ENCODE data around the gene APOL2.
"Not testable (repeated sequence)": the region's sequence is repeated elsewhere in the genome, so short reads cannot be mapped to it uniquely, and the experiment has no call there.

The APOL2 gene

DNA sequence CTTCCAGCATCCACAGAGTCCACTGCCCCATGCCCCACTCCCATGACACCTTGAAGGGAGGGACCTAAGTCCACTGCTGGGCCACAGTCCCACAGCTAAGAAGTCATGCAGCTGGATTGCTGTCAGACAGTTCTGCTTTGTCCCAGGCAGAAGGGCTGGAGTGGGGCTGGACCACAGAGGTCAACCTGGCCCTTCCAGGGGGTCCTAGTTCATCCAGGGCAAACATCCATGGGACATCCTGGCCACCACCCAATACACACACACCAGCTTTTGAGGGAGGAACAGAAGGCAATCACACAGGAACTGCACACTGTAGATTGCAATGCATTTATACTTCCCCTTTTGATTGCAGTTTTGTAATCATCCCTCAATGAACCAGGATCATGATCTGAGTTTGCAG is 26.4 kb downstream of the APOL2 start:
- TF ChIP-seq, protein P1, sequence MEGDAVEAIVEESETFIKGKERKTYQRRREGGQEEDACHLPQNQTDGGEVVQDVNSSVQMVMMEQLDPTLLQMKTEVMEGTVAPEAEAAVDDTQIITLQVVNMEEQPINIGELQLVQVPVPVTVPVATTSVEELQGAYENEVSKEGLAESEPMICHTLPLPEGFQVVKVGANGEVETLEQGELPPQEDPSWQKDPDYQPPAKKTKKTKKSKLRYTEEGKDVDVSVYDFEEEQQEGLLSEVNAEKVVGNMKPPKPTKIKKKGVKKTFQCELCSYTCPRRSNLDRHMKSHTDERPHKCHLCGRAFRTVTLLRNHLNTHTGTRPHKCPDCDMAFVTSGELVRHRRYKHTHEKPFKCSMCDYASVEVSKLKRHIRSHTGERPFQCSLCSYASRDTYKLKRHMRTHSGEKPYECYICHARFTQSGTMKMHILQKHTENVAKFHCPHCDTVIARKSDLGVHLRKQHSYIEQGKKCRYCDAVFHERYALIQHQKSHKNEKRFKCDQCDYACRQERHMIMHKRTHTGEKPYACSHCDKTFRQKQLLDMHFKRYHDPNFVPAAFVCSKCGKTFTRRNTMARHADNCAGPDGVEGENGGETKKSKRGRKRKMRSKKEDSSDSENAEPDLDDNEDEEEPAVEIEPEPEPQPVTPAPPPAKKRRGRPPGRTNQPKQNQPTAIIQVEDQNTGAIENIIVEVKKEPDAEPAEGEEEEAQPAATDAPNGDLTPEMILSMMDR (IDR thresholded peaks at IDR 0.05; ENCODE audit: low read depth, low read length, missing control alignments) = no peak
- peaks cover 8% of the 10 kb centered on the region for H3K27me3 ChIP-seq (replicated peaks)
- no peaks in the 10 kb centered on the region for H3K36me3 ChIP-seq (replicated peaks)
- H3K4me3 ChIP-seq (ENCODE audit: low read depth, low read length) = no peak overlapping the region
- DNase-seq = no peak
- no peak overlapping the region for H3K27ac ChIP-seq
- in situ Hi-C loops (cut with HindIII; ENCODE audit: low pct_ligation_motif_present, low sequenced_read_pairs) = no loop called here

DNA sequence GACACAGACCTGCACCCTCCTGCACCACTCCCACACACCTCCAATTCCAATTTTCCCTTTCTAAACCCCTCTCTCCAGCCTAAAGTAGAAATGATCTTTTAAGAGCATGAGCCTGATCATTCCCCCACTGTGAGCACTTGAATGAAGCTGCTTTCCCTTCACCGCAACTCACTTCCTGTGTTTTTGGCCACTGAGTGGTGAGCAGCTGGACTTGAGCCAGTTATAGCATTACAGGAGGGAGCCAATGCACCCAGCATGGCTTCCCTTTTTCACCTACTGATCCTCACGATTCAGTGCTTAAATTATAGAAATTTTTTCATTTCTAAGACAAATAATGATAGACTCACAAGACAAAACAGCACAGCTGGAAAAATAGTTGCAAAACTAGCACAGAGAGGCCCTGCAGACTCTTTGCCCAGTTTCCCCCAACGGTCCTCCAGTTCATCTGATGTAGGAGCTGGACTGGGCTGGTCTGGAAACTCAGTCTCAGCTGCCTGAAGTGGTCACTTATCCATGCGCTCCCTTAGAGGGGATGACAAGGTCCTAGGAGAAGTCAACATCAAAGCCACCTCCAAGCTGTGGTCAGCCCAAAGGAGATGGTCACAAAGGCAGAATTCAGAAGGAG is 28.0 kb downstream of the APOL2 start:
- TF ChIP-seq, protein P1 (IDR thresholded peaks at IDR 0.05; ENCODE audit: low read depth, low read length, missing control alignments) = no peak
- in situ Hi-C loops (cut with HindIII; ENCODE audit: low pct_ligation_motif_present, low sequenced_read_pairs) = no loop called here
- Histone ChIP-seq H3K4me3 (ENCODE audit: low read depth, low read length) (no peak overlapping the region), H3K27me3 (replicated peaks) (peaks cover 6% of the 10 kb centered on the region), H3K36me3 (replicated peaks) (no peaks in the 10 kb centered on the region), H3K27ac (no peak overlapping the region)
- DNase-seq = peak; percentile 53

DNA sequence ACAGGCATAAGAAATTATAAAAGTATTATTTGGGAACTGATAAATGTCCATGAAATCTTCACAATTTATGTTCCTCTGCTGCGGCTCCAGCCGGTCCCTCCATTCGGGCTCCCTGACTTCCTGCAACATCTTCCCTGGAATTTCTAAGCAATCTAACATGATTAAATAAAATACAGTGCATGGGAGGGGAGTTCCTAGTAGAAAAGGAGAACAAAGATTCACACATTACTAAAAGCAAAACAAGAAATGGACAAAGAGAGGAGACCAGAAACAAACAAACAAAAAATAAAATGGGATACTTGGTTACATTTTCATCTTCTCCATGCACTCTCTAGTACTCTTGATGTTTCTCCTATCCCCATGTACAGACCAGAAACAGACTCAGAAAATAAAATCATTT is 29.1 kb downstream of the APOL2 start:
- no peak for DNase-seq
- TF ChIP-seq, protein P1 (IDR thresholded peaks at IDR 0.05; ENCODE audit: low read depth, low read length, missing control alignments) = no peak
- Histone ChIP-seq H3K4me3 (ENCODE audit: low read depth, low read length) (no peak overlapping the region), H3K27me3 (replicated peaks) (peaks cover under 1% of the 10 kb centered on the region), H3K36me3 (replicated peaks) (no peaks in the 10 kb centered on the region), H3K27ac (no peak overlapping the region)
- in situ Hi-C loops (cut with HindIII; ENCODE audit: low pct_ligation_motif_present, low sequenced_read_pairs) = no loop called here

DNA sequence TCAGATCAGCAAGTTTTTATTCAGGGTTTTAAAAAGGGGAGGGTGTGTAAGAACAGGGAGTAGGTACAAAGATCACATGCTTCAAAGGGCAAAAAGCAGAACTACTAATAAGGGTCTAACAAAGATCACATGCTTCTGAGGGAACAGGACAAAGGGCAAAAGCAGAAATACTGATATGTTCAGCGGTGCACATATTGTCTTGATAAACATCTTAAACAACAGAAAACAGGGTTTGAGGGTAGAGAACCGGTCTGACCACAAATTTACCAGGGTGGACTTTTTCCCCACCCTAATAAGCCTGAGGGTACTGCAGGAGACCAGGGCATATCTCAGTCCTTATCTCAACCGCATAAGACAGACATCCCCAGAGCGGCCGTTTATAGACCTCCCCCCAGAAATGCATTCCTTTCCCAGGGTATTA is 29.8 kb downstream of the APOL2 start:
- DNase-seq; H3K4me3 ChIP-seq (ENCODE audit: low read depth, low read length); in situ Hi-C loops (cut with HindIII; ENCODE audit: low pct_ligation_motif_present, low sequenced_read_pairs); H3K27ac ChIP-seq; H3K27me3 ChIP-seq (replicated peaks); H3K36me3 ChIP-seq (replicated peaks): not testable (repeated sequence)

DNA sequence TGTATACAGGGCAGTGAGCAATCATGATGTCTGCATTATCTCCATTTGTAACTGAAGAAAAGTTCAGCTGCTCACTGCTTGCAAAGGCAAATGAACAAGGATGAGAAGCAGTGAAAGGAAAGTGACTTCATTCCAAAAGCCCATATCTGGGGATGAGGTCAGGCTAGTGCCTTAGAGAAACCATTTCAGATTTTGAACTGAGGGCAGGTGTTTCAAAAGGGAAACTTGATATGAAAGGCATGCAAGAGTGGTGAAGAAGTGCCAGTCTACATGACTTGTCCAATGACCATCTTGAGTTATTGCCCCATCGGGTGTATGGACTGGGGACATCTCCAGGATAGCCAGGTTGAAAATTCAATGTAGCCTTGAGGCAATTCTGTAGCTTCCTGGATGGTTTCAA is 30.4 kb downstream of the APOL2 start:
- in situ Hi-C loops (cut with HindIII; ENCODE audit: low pct_ligation_motif_present, low sequenced_read_pairs) = no loop called here
- no peak for DNase-seq
- Histone ChIP-seq H3K27me3 (replicated peaks) (no peaks in the 10 kb centered on the region), H3K36me3 (replicated peaks) (no peaks in the 10 kb centered on the region), H3K27ac (no peak overlapping the region), H3K4me3 (ENCODE audit: low read depth, low read length) (no peak overlapping the region)
- TF ChIP-seq, protein P1 (IDR thresholded peaks at IDR 0.05; ENCODE audit: low read depth, low read length, missing control alignments) = no peak

DNA sequence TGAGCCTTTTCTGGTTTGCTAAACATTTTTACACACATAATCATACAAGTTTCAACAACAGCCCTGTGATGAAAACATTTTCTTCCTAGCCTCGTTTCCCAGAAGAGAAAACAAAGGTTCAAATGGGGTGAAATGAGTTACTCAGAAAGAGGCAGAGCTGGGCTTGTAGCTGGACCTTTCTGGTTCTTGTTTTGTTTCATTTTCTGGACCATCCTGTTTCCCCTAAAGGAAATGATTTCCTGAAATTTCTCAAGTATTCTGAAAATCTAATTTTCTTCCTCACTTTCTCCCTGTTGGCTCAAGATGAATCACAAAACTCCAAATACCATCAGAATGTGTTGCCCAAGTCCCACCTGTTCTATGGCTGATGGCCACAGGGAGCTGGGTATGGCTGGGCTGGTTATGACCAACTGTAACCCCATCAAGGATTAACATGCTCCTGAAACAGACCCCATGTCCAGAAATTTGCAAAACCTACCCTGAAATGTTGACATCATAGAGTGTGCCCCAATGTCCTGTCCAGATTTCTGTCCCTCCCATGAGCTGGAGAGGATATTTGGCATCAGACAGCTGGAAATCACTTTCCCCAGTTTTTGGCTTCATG is 31.1 kb downstream of the APOL2 start:
- no peak for DNase-seq
- Histone ChIP-seq H3K36me3 (replicated peaks) (no peaks in the 10 kb centered on the region), H3K4me3 (ENCODE audit: low read depth, low read length) (no peak overlapping the region), H3K27ac (no peak overlapping the region), H3K27me3 (replicated peaks) (no peaks in the 10 kb centered on the region)
- in situ Hi-C loops (cut with HindIII; ENCODE audit: low pct_ligation_motif_present, low sequenced_read_pairs) = no loop called here
- TF ChIP-seq, protein P1 (IDR thresholded peaks at IDR 0.05; ENCODE audit: low read depth, low read length, missing control alignments) = no peak
